GM12878 (cell line): ENCODE results near the gene LRRC53. TPM values are rescaled to one million over a fixed set of nuclear protein-coding genes. Genes with fewer than 3 reads are reported as not detected.
A peak's percentile ranks its signal among the peaks of the same experiment; 100 is the strongest.

Source experiments
- ATAC-seq: fragments of 200-7000 bp; cut with Tn5 transposase; 3 replicates; pipeline ENCODE4 v1.9.1; 2020; ENCODE audit warnings: mild to moderate bottlenecking, moderate library complexity
- BruUV-seq: library from RNA; stranded (reverse); fragments of 400-500 nt; replicated peaks from 2 replicates; lab custom pipeline; 2021; lab: Mats Ljungman, UMichigan
- CTCF ChIA-PET: fragments of 300-600 bp; sonication (Branson Sonifier 250); formaldehyde crosslinking; extraction: SDS; loops from one replicate; lab custom pipeline; 2021; ENCODE audit warnings: inconsistent platforms; lab: Yijun Ruan, JAX
- POLR2A ChIA-PET: fragments of 350-600 bp; formaldehyde crosslinking; extraction: SDS; loops from one replicate; lab custom pipeline; 2021; ENCODE audit warnings: inconsistent platforms; lab: Charles Lee
- RAD21 ChIA-PET: fragments of 300-600 bp; sonication (Branson Sonifier 250); formaldehyde crosslinking; loops from one replicate; lab custom pipeline; 2023; ENCODE audit warnings: antibody characterized with exemption; ENCODE audit not compliant: unreplicated experiment; lab: Charles Lee
- SMC1A ChIA-PET: fragments of 300-600 bp; sonication (Branson Sonifier 250); formaldehyde crosslinking; loops from one replicate; lab custom pipeline; 2023; ENCODE audit not compliant: unreplicated experiment, uncharacterized antibody; lab: Charles Lee
- DNase-seq: peaks from one replicate; pipeline ENCODE4 v3.0.0-alpha.2; 2011; ENCODE audit warnings: low read depth, low spot score
- FAIRE-seq: peaks from 3 replicates; lab custom pipeline; 2011; peaks lifted over from hg19 to GRCh38; lab: Jason Lieb, UNC
- H2AFZ ChIP-seq: 2 replicates; pipeline ENCODE4 v1.6.0; 2011; ENCODE audit warnings: low read depth, low read length, control low read depth; ENCODE audit not compliant: control insufficient read depth
- H3K27ac ChIP-seq: 2 replicates; pipeline ENCODE4 v1.5.1; 2011; ENCODE audit warnings: control low read depth; ENCODE audit not compliant: control insufficient read depth, insufficient read depth
- H3K27me3 ChIP-seq, 2 experiments: replicated peaks in 1 of 2; 2 replicates each; pipeline versions ENCODE4 v1.6.0 to v1.6.1; 2011; ENCODE audit warnings: low read length in 1 of 2; ENCODE audit not compliant: control insufficient read depth in 2 of 2, insufficient read depth in 2 of 2
- H3K36me3 ChIP-seq, 2 experiments: 2 replicates each; pipeline ENCODE4 v1.5.1; 2011; ENCODE audit warnings: low read length in 1 of 2; ENCODE audit not compliant: control insufficient read depth in 2 of 2, insufficient read depth in 2 of 2
- H3K4me1 ChIP-seq: 2 replicates; pipeline ENCODE4 v1.6.1; 2011; ENCODE audit warnings: mild to moderate bottlenecking, low read length, moderate library complexity, mixed read lengths; ENCODE audit not compliant: control insufficient read depth, insufficient read depth
- H3K4me2 ChIP-seq: 2 replicates; pipeline ENCODE4 v1.6.0; 2011; ENCODE audit warnings: control low read depth; ENCODE audit not compliant: control insufficient read depth, insufficient read depth
- H3K4me3 ChIP-seq: fragments of 200-600 bp; sonication (generic); 2 replicates; pipeline ENCODE4 v1.5.1; 2016
- H3K79me2 ChIP-seq: 2 replicates; pipeline ENCODE4 v1.6.0; 2011; ENCODE audit warnings: low read length; ENCODE audit not compliant: control insufficient read depth, insufficient read depth
- H3K9ac ChIP-seq: 2 replicates; pipeline ENCODE4 v1.8.0; 2011; ENCODE audit warnings: low read length, control low read depth, mixed read lengths; ENCODE audit not compliant: control insufficient read depth, insufficient read depth
- H3K9me3 ChIP-seq: replicated peaks from 3 replicates; pipeline ENCODE4 v1.5.1; 2011; ENCODE audit warnings: mild to moderate bottlenecking, low read length; ENCODE audit not compliant: control insufficient read depth, insufficient read depth
- H4K20me1 ChIP-seq: 2 replicates; pipeline ENCODE4 v1.6.0; 2011; ENCODE audit not compliant: control insufficient read depth, insufficient read depth
- ATF7 ChIP-seq: fragments of 450-650 bp; IDR thresholded peaks from 2 replicates; pipeline ENCODE4 v1.6.1; 2016; ENCODE audit warnings: low read depth, mild to moderate bottlenecking
- BACH1 ChIP-seq: fragments of 450-650 bp; IDR thresholded peaks from 2 replicates; pipeline ENCODE4 v1.6.1; 2017; ENCODE audit warnings: mild to moderate bottlenecking, borderline replicate concordance
- BCL11A ChIP-seq: IDR thresholded peaks from 2 replicates; pipeline ENCODE4 v1.6.1; 2011; ENCODE audit warnings: low read depth, low read length
- DPF2 ChIP-seq: fragments of 450-650 bp; IDR thresholded peaks from 2 replicates; pipeline ENCODE4 v1.6.1; 2017; ENCODE audit warnings: mild to moderate bottlenecking
- EP300 ChIP-seq, 2 experiments: fragments of 150-350 bp in 1 of 2; IDR thresholded peaks; 2 replicates each; pipeline ENCODE4 v1.6.1; 2011 to 2012; ENCODE audit warnings: low read depth in 2 of 2, low read length in 2 of 2, borderline replicate concordance in 1 of 2, improper control_type of control experiment in 1 of 2, inconsistent platforms in 1 of 2; ENCODE audit not compliant: control insufficient read depth in 1 of 2
- FOXM1 ChIP-seq: IDR thresholded peaks from 2 replicates; pipeline ENCODE4 v1.6.1; 2012; ENCODE audit warnings: low read depth, mild to moderate bottlenecking, inconsistent platforms, low read length, moderate library complexity
- GATAD2B ChIP-seq: fragments of 450-650 bp; conservative IDR thresholded peaks from 2 replicates; pipeline ENCODE4 v1.6.1; 2017; ENCODE audit warnings: low read depth, mild to moderate bottlenecking, moderate library complexity
- HSF1 ChIP-seq: fragments of 150-350 bp; IDR thresholded peaks from 2 replicates; pipeline ENCODE4 v1.6.1; 2014; ENCODE audit warnings: mild to moderate bottlenecking, low read depth, low read length
- IKZF2 ChIP-seq, 2 experiments: fragments of 450-650 bp; IDR thresholded peaks; 2 replicates each; pipeline ENCODE4 v1.6.1; 2017; ENCODE audit warnings: mild to moderate bottlenecking in 2 of 2, moderate library complexity in 2 of 2
- MEF2B ChIP-seq: fragments of 450-650 bp; IDR thresholded peaks from 2 replicates; pipeline ENCODE4 v1.6.1; 2018; ENCODE audit warnings: mild to moderate bottlenecking, moderate library complexity; ENCODE audit not compliant: partially characterized antibody, poor library complexity, severe bottlenecking
- MTA3 ChIP-seq: IDR thresholded peaks from 2 replicates; pipeline ENCODE4 v1.6.1; 2012; ENCODE audit warnings: low read length, inconsistent platforms, borderline replicate concordance
- NFIC ChIP-seq: IDR thresholded peaks from 2 replicates; pipeline ENCODE4 v1.6.1; 2012; ENCODE audit warnings: low read depth, mild to moderate bottlenecking, inconsistent platforms, low read length, moderate library complexity
- NR2C1 ChIP-seq: fragments of 450-650 bp; IDR thresholded peaks from 2 replicates; pipeline ENCODE4 v1.6.1; 2017; ENCODE audit warnings: antibody characterized with exemption, mild to moderate bottlenecking, moderate library complexity
- NRF1 ChIP-seq: conservative IDR thresholded peaks from 2 replicates; pipeline ENCODE4 v1.6.1; 2011; ENCODE audit warnings: mild to moderate bottlenecking, low read depth, low read length, improper control_type of control experiment
- PKNOX1 ChIP-seq: fragments of 450-650 bp; IDR thresholded peaks from 2 replicates; pipeline ENCODE4 v1.6.1; 2016; ENCODE audit warnings: mild to moderate bottlenecking
- PML ChIP-seq: IDR thresholded peaks from 2 replicates; pipeline ENCODE4 v1.6.1; 2012; ENCODE audit warnings: low read length, inconsistent platforms
- POLR2AphosphoS2 ChIP-seq: IDR thresholded peaks from 2 replicates; pipeline ENCODE4 v1.6.1; 2011; ENCODE audit warnings: low read depth, mild to moderate bottlenecking, low read length, improper control_type of control experiment, moderate library complexity
- RUNX3 ChIP-seq: IDR thresholded peaks from 2 replicates; pipeline ENCODE4 v1.6.1; 2012; ENCODE audit warnings: low read length, inconsistent platforms
- SMAD1 ChIP-seq: fragments of 450-650 bp; IDR thresholded peaks from 2 replicates; pipeline ENCODE4 v1.6.1; 2018; ENCODE audit warnings: mild to moderate bottlenecking, low read depth; ENCODE audit not compliant: partially characterized antibody
- TARDBP ChIP-seq: IDR thresholded peaks from 2 replicates; pipeline ENCODE4 v1.6.1; 2016; ENCODE audit warnings: borderline replicate concordance
- ZNF217 ChIP-seq: fragments of 450-650 bp; IDR thresholded peaks from 2 replicates; pipeline ENCODE4 v1.6.1; 2017; ENCODE audit warnings: antibody characterized with exemption, mild to moderate bottlenecking
- WGBS: methylation state at CpG from one replicate; pipeline ENCODE4 v1.1.6; 2016; ENCODE audit warnings: low lambda C conversion rate; ENCODE audit not compliant: insufficient replicate concordance, insufficient coverage; ENCODE audit errors: missing lambda C conversion rate; 5-methylcytosine and 5-hydroxymethylcytosine counted together
- in situ Hi-C: fragments of 300-500 bp; cut with MboI; formaldehyde crosslinking; loops from 9 replicates; pipeline ENCODE4 v1.14.3; 2018; ENCODE audit warnings: mixed read lengths
- intact Hi-C: fragments of 100-400 bp; cut with micrococcal nuclease; formaldehyde crosslinking; loops from one replicate; pipeline ENCODE4 v1.14.2; 2022; ENCODE audit not compliant: unreplicated experiment
- polyA plus RNA-seq, 11 experiments: library from polyadenylated mRNA; depleted of rRNA in 4 of 11; unstranded in 6 of 11; stranded (reverse) in 5 of 11; fragments of >200 nt; fragmentation: Nextera tagmentation in 4 of 11; fragmentation: Illumina TruSeq in 1 of 11; extraction: Ambion mirVana in 4 of 11; extraction: Trizol in 1 of 11; gene quantifications; 1 replicate in 1 of 11; 2 replicates in 10 of 11; pipeline versions ENCODE4 v1.2.1 to v1.2.3, GENCODE V29; 2011 to 2016; ENCODE audit warnings: inconsistent platforms in 2 of 11, missing spikeins in 2 of 11, low read depth in 1 of 11
- total RNA-seq, 4 experiments: library from RNA; depleted of rRNA in 3 of 4; stranded (reverse); fragments of >200 nt in 3 of 4; fragmentation: Illumina TruSeq in 1 of 4; extraction: Trizol in 1 of 4; gene quantifications; 2 replicates each; pipeline versions ENCODE4 v1.2.1 to v1.2.3, GENCODE V29; 2013 to 2021

The LRRC53 gene
- total and polyA plus RNA-seq, 10 of the 15 experiments (the other 5 are each of a cell fraction or from before 2014, with no cell fraction given): not detected

DNA sequence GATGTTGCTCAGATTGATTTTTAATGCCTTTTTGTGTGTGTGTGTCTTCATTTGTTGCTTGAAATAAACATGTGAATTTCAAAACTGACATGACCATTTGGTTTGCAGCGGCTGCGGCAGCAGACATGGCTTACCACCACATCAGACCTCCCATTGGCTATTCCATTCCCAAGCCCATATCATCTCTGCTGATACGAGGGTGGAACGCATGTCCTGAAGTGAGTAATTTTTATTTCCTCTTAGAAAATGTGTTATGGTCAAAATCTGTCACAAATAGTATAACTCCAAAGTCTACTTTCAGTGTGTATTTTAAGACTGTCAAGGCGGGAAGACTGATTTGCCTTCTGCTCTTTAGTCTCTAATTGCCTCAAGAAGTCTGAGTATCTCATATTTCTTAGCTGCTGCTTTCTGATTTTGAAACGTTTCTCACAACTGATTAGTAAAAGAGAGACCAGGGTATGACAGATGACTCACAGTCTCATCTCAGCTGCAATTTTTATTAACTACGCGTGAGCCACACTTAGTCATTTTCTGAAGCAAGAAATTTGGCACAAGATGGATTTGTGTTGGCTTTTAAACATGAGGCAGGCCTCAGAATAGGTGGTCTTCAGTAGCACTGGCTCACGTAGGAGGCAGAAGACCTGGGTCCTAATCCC lies 49.0 kb downstream of the LRRC53 start:
- ChIA-PET POLR2A (no interaction called here), CTCF (interaction anchor here (1.6 kb wide), 1 partner anchor 226 kb away, joined by 4 read pairs; no protein-coding TSS in a partner anchor), RAD21 (no interaction called here), SMC1A (interaction anchor here (1.0 to 1.8 kb wide), 3 partner anchors 10 to 66 kb away, joined by 3 to 6 read pairs (median 3); no protein-coding TSS in a partner anchor)
- 3% methylated on average over 9 of the region's 9 CpGs for WGBS
- Histone ChIP-seq H3K79me2 (no peaks in the 10 kb centered on the region), H3K9ac (no peak overlapping the region), H3K36me3 (no peaks in the 10 kb centered on the region), H4K20me1 (no peaks in the 10 kb centered on the region), H3K9me3 (no peaks in the 10 kb centered on the region), H2AFZ (peak overlapping the region; percentile 7; the same call in 1 of the 2 replicates), H3K27me3 (no peaks in the 10 kb centered on the region), H3K4me1 (no peaks in the 10 kb centered on the region), H3K4me2 (no peak overlapping the region), H3K4me3 (no peak overlapping the region), H3K27ac (no peak overlapping the region)
- ATAC-seq (peak; percentile 90), DNase-seq (peak; percentile 9), FAIRE-seq (no peak)
- in situ Hi-C loops: loop anchor here (25.0 kb wide), 1 partner anchor 626 kb away; no protein-coding TSS in a partner anchor
- BruUV-seq: no TSS peak
- intact Hi-C loops: loop anchor here (10.0 kb wide), 1 partner anchor 619 kb away; no protein-coding TSS in a partner anchor
- no peak for TF ChIP-seq PKNOX1
- peak; percentile 49 to 51; a peak in 2 of 4 replicates for TF ChIP-seq IKZF2 (IDR thresholded peaks at IDR 0.05)
- peak; percentile 45; the same call in 1 of the 2 replicates for TF ChIP-seq ATF7
- TF ChIP-seq MTA3: no peak
- TF ChIP-seq TARDBP: no peak
- TF ChIP-seq DPF2: peak; percentile 71
- TF ChIP-seq MEF2B: peak; percentile 61
- no peak for TF ChIP-seq PML
- TF ChIP-seq ZNF217: 0 out of 2 replicates have a peak, but pooled peaks have one; percentile 21
- no peak for TF ChIP-seq NR2C1
- TF ChIP-seq POLR2AphosphoS2: no peak
- TF ChIP-seq HSF1: no peak
- peak; percentile 36; the same call in 1 of the 2 replicates for TF ChIP-seq FOXM1
- TF ChIP-seq SMAD1: no peak
- no peak for TF ChIP-seq NRF1
- peak; percentile 43; the same call in 1 of the 2 replicates for TF ChIP-seq BACH1
- peak; percentile 64; the same call in 1 of the 2 replicates for TF ChIP-seq BCL11A
- TF ChIP-seq GATAD2B: no peak
- TF ChIP-seq RUNX3: peak; percentile 19; the same call in 1 of the 2 replicates
- peak in 1 of 2 experiments; percentile 20; a peak in 1 of 4 replicates for TF ChIP-seq EP300 (IDR thresholded peaks at IDR 0.05; ENCODE audit: borderline replicate concordance in 1 of 2, control insufficient read depth in 1 of 2, low read depth in 2 of 2, low read length in 2 of 2)
- TF ChIP-seq NFIC: peak; percentile 24; the same call in 1 of the 2 replicates
